HEK293 (cell line): ENCODE results near the gene DHX32.
"Not testable (repeated sequence)": the region's sequence is repeated elsewhere in the genome, so short reads cannot be mapped to it uniquely, and the experiment has no call there.

ENCODE experiments used
- CTCF ChIA-PET: fragments of 350-600 bp; formaldehyde crosslinking; extraction: SDS; loops from one replicate; lab custom pipeline; 2021; ENCODE audit warnings: antibody characterized with exemption; lab: Yijun Ruan, JAX
- POLR2A ChIA-PET: fragments of 300-600 bp; formaldehyde crosslinking; extraction: SDS; loops from one replicate; lab custom pipeline; 2020; ENCODE audit warnings: antibody characterized with exemption, inconsistent platforms; lab: Yijun Ruan, JAX
- H3K27ac ChIP-seq: fragments of 200-500 bp; sonication (Bioruptor generic); 2 replicates; pipeline ENCODE4 v1.5.1; 2014; ENCODE audit warnings: low read depth, low read length, control low read depth, inconsistent platforms; ENCODE audit errors: extremely low read depth
- H3K36me3 ChIP-seq, 2 experiments: fragments of 200-500 bp in 1 of 2; sonication (Bioruptor generic) in 1 of 2; 1 replicate in 1 of 2; 2 replicates in 1 of 2; pipeline ENCODE4 v1.5.1; 2014 to 2017; ENCODE audit warnings: inconsistent platforms in 2 of 2, low read length in 2 of 2; ENCODE audit not compliant: control insufficient read depth in 2 of 2, insufficient read depth in 1 of 2
- H3K4me1 ChIP-seq: fragments of 200-500 bp; sonication (Bioruptor generic); 2 replicates; pipeline ENCODE4 v1.5.1; 2014; ENCODE audit warnings: mild to moderate bottlenecking, low read length, inconsistent platforms; ENCODE audit not compliant: control insufficient read depth, insufficient read depth
- H3K4me3 ChIP-seq: 2 replicates; pipeline ENCODE4 v1.5.1; 2011; ENCODE audit warnings: low read depth, mild to moderate bottlenecking, control low read depth, low read length, moderate library complexity
- H3K9me3 ChIP-seq: fragments of 200-500 bp; sonication (Bioruptor generic); 2 replicates; pipeline ENCODE4 v1.5.1; 2014; ENCODE audit warnings: low read depth, low read length, inconsistent platforms; ENCODE audit not compliant: control insufficient read depth, insufficient read depth
- GLIS1 ChIP-seq: fragments of 450-650 bp; formaldehyde crosslinking; IDR thresholded peaks from 2 replicates; pipeline ENCODE4 v1.5.1; 2016; ENCODE audit warnings: missing biosample characterization, missing genetic modification characterization
- GLIS2 ChIP-seq: fragments of 450-650 bp; formaldehyde crosslinking; IDR thresholded peaks from 2 replicates; pipeline ENCODE4 v1.5.1; 2016; ENCODE audit warnings: missing biosample characterization, missing genetic modification characterization
- HOXA7 ChIP-seq: sonication (generic); formaldehyde crosslinking; IDR thresholded peaks from 2 replicates; pipeline ENCODE4 v1.8.1; 2022; ENCODE audit warnings: missing genetic modification reagents, borderline replicate concordance
- PRDM10 ChIP-seq: fragments of 450-650 bp; formaldehyde crosslinking; IDR thresholded peaks from 2 replicates; pipeline ENCODE4 v1.5.1; 2016; ENCODE audit warnings: missing biosample characterization, missing genetic modification characterization
- PRDM4 ChIP-seq: fragments of 450-650 bp; formaldehyde crosslinking; IDR thresholded peaks from 2 replicates; pipeline ENCODE4 v1.5.1; 2017; ENCODE audit warnings: missing biosample characterization, missing genetic modification characterization
- WT1 ChIP-seq: fragments of 450-650 bp; formaldehyde crosslinking; IDR thresholded peaks from 2 replicates; pipeline ENCODE4 v1.5.1; 2016; ENCODE audit warnings: missing biosample characterization, missing genetic modification characterization
- ZBTB1 ChIP-seq: fragments of 450-650 bp; formaldehyde crosslinking; IDR thresholded peaks from 2 replicates; pipeline ENCODE4 v1.5.1; 2016; ENCODE audit warnings: missing biosample characterization, missing genetic modification characterization
- ZFP41 ChIP-seq: fragments of 450-650 bp; formaldehyde crosslinking; IDR thresholded peaks from 2 replicates; pipeline ENCODE4 v1.5.1; 2016; ENCODE audit warnings: missing biosample characterization, missing genetic modification characterization, borderline replicate concordance
- ZIC2 ChIP-seq: fragments of 450-650 bp; formaldehyde crosslinking; IDR thresholded peaks from 2 replicates; pipeline ENCODE4 v1.5.1; 2016; ENCODE audit warnings: missing biosample characterization, missing genetic modification characterization
- ZNF10 ChIP-seq: fragments of 450-650 bp; formaldehyde crosslinking; IDR thresholded peaks from 2 replicates; pipeline ENCODE4 v1.5.1; 2017; ENCODE audit warnings: missing biosample characterization, missing genetic modification characterization
- ZNF202 ChIP-seq: fragments of 450-650 bp; formaldehyde crosslinking; IDR thresholded peaks from 2 replicates; pipeline ENCODE4 v1.5.1; 2016; ENCODE audit warnings: missing biosample characterization, missing genetic modification characterization, borderline replicate concordance
- ZNF214 ChIP-seq: fragments of 450-650 bp; formaldehyde crosslinking; IDR thresholded peaks from 2 replicates; pipeline ENCODE4 v1.5.1; 2017; ENCODE audit warnings: missing biosample characterization, mild to moderate bottlenecking, missing genetic modification characterization, borderline replicate concordance
- ZNF23 ChIP-seq: fragments of 450-650 bp; formaldehyde crosslinking; IDR thresholded peaks from 2 replicates; pipeline ENCODE4 v1.5.1; 2016; ENCODE audit warnings: missing biosample characterization, missing genetic modification characterization, borderline replicate concordance
- ZNF248 ChIP-seq: fragments of 450-650 bp; formaldehyde crosslinking; IDR thresholded peaks from 2 replicates; pipeline ENCODE4 v1.5.1; 2017; ENCODE audit warnings: missing biosample characterization, missing genetic modification characterization
- ZNF423 ChIP-seq: fragments of 450-650 bp; formaldehyde crosslinking; IDR thresholded peaks from 2 replicates; pipeline ENCODE4 v1.5.1; 2016; ENCODE audit warnings: missing biosample characterization, missing genetic modification characterization
- ZNF426 ChIP-seq: fragments of 450-650 bp; formaldehyde crosslinking; IDR thresholded peaks from 2 replicates; pipeline ENCODE4 v1.5.1; 2017; ENCODE audit warnings: missing biosample characterization, missing genetic modification characterization, mild to moderate bottlenecking, inconsistent platforms, moderate library complexity
- ZNF692 ChIP-seq: fragments of 450-650 bp; formaldehyde crosslinking; IDR thresholded peaks from 2 replicates; pipeline ENCODE4 v1.5.1; 2016; ENCODE audit warnings: missing biosample characterization, missing genetic modification characterization
- ZXDB ChIP-seq: fragments of 450-650 bp; formaldehyde crosslinking; IDR thresholded peaks from 2 replicates; pipeline ENCODE4 v1.5.1; 2016; ENCODE audit warnings: missing biosample characterization, missing genetic modification characterization

The DHX32 gene

DNA sequence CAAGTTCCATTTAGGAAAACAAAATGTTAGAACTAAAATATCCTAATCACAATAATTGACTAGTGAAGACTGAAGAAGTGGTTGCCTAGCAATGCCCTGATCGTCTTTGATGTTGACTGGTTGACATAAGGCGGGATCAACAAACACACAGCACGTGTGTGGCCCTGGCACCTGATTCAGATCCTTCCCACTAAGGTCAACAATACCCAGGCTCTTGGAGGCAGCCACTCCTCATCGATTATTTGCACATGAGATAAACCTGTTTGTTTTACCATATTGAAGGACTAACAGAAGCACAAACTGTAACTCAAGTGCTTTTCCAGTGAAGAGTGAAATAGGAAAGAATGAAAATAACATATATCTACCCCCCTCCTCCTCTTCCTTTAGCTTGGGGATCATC, 30.9 kb upstream of the DHX32 start:
- ChIA-PET CTCF (interaction anchor here (0.6 kb wide), 1 partner anchor 65 kb away, joined by 4 read pairs; no protein-coding TSS in a partner anchor), POLR2A (no interaction called here)
- Histone ChIP-seq H3K36me3 (no peaks in the 10 kb centered on the region), H3K4me3 (no peak overlapping the region), H3K9me3 (no peaks in the 10 kb centered on the region), H3K27ac (no peak overlapping the region), H3K4me1 (no peaks in the 10 kb centered on the region; the same call in 1 of the 2 replicates)
- TF ChIP-seq ZNF214 (tag by site-specific recombination) = no peak
- TF ChIP-seq WT1 (tag by site-specific recombination) = no peak
- TF ChIP-seq GLIS1 = peak; percentile 57

DNA sequence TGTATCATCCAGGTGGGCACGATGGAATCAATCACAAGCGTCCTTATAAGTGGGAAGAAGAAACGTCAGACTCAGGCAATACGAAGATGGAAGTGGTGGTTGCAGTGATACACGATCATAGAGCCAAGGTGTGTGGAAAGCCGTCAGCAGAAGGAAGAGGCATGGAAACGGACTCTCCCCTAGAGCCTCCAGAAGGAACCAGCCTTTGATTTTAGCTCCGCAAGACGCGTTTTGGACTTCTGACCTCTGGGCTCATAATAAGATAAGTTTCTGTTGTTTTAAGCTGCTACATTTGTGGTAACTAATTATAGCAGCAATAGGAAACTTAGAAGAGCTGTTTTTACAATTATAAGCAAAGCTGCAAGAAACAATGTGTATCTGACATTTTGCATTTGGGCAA, 30.1 kb upstream of the DHX32 start:
- CTCF ChIA-PET = interaction anchor here (0.9 kb wide), 1 partner anchor 23 kb away, joined by 6 read pairs; no protein-coding TSS in a partner anchor
- H3K4me3 ChIP-seq = no peak overlapping the region
- no peaks in the 10 kb centered on the region; the same call in 1 of the 2 replicates for H3K4me1 ChIP-seq
- no peaks in the 10 kb centered on the region for H3K9me3 ChIP-seq
- TF ChIP-seq ZBTB1 (tag by site-specific recombination) (no peak), ZIC2 (tag by site-specific recombination) (no peak), ZNF248 (tag by site-specific recombination) (no peak), ZNF202 (no peak), PRDM4 (no peak), ZNF23 (tag by site-specific recombination) (no peak), ZXDB (tag by site-specific recombination) (no peak), PRDM10 (tag by site-specific recombination) (no peak), ZFP41 (tag by site-specific recombination) (no peak), ZNF423 (tag by site-specific recombination) (no peak), ZNF10 (tag by site-specific recombination) (no peak), GLIS2 (tag by site-specific recombination) (no peak), HOXA7 (CRISPR knock-in tag) (no peak), ZNF426 (tag by site-specific recombination) (no peak), ZNF692 (tag by site-specific recombination) (no peak)
- H3K27ac ChIP-seq = no peak overlapping the region
- no peaks in the 10 kb centered on the region for H3K36me3 ChIP-seq
- POLR2A ChIA-PET = no interaction called here

DNA sequence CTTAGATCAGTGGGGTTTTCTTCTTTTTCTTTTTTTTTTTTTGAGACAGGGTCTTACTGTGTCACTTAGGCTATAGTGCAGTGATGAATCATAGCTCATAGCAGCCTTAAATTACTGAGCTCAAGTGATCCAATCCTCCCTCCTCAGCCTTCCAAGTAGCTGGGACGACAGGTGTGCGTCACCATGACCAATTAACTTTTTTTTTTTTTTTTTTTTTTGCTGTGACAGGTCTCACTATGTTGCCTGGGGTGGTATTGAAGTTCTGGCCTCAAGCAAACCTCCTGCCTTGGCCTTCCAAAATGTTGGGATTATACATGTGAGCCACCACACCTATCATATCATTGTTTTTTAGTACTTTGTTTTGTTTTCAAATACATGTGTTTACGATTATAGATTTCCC, 28.4 kb upstream of the DHX32 start:
- H3K4me1 ChIP-seq, H3K9me3 ChIP-seq, CTCF ChIA-PET, H3K4me3 ChIP-seq, H3K36me3 ChIP-seq, POLR2A ChIA-PET, H3K27ac ChIP-seq: not testable (repeated sequence)

- CTCF ChIA-PET = interaction anchor here (0.6 kb wide), 2 partner anchors 27 to 868 kb away, joined by 3 to 4 read pairs; no protein-coding TSS in a partner anchor
- POLR2A ChIA-PET = not testable (repeated sequence)
Measured at GRCh38 chr10:125908813-125909212, 27.7 kb upstream of the DHX32 start.

GRCh38 chr10:125907598-125907997, 26.5 kb upstream of the DHX32 start:
- H3K4me3 ChIP-seq, H3K9me3 ChIP-seq, H3K4me1 ChIP-seq, H3K36me3 ChIP-seq, CTCF ChIA-PET, H3K27ac ChIP-seq, POLR2A ChIA-PET: not testable (repeated sequence)

More at GRCh38 chr10:125908813-125909212, 27.7 kb upstream of the DHX32 start:
- H3K9me3 ChIP-seq, H3K4me3 ChIP-seq, H3K4me1 ChIP-seq, H3K27ac ChIP-seq, H3K36me3 ChIP-seq: not testable (repeated sequence)
